ENCODE measurements around the gene TALDO1. TPM values are rescaled to one million over a fixed set of nuclear protein-coding genes. Genes with fewer than 3 reads are reported as not detected.

The TALDO1 gene
- total RNA-seq, 1 experiment from 2014 or later = 137 TPM

- intact Hi-C loops (cut with micrococcal nuclease) = loop anchor here (5.0 kb wide), 1 partner anchor 37 kb away; no protein-coding TSS in a partner anchor
- BruUV-seq (replicated peaks) = no TSS peak
- H3K9me3 Mint-ChIP-seq (ENCODE audit: unreplicated experiment) = no peaks in the 10 kb centered on the region
- no peaks in the 10 kb centered on the region for H3K4me1 Mint-ChIP-seq (ENCODE audit: insufficient read depth, unreplicated experiment)
- no peak overlapping the region for H3K27ac Mint-ChIP-seq (ENCODE audit: low read depth, unreplicated experiment)
- no peak for DNase-seq (ENCODE audit: unreplicated experiment)
- CTCF ChIA-PET = interaction anchor here (1.1 to 1.2 kb wide), 2 partner anchors 23 to 93 kb away, joined by 3 to 5 read pairs; partner anchors contain the start of gene GATD1
- H3K27me3 Mint-ChIP-seq (ENCODE audit: insufficient read depth, unreplicated experiment) = no peaks in the 10 kb centered on the region
- peaks cover 33% of the 10 kb centered on the region for H3K36me3 Mint-ChIP-seq (ENCODE audit: insufficient read depth, unreplicated experiment)
- POLR2A ChIA-PET = interaction anchor here (0.9 to 1.4 kb wide), 3 partner anchors 9 to 20 kb away, joined by 3 to 6 read pairs (median 6); partner anchors contain the start of gene RPLP2
- TF ChIP-seq CTCF (IDR thresholded peaks at IDR 0.05; ENCODE audit: unreplicated experiment) = no peak
- no peak overlapping the region for H3K4me3 Mint-ChIP-seq (ENCODE audit: unreplicated experiment)
These were observed 52.5 kb downstream of the TALDO1 start for GRCh38 chr11:799641-800316.

GRCh38 chr11:800473-800872 lies 53.2 kb downstream of the TALDO1 start:
- no peak overlapping the region for H3K27ac Mint-ChIP-seq (ENCODE audit: low read depth, unreplicated experiment)
- no TSS peak for BruUV-seq (replicated peaks)
- H3K36me3 Mint-ChIP-seq (ENCODE audit: insufficient read depth, unreplicated experiment) = peaks cover 31% of the 10 kb centered on the region
- H3K9me3 Mint-ChIP-seq (ENCODE audit: unreplicated experiment) = no peaks in the 10 kb centered on the region
- H3K4me3 Mint-ChIP-seq (ENCODE audit: unreplicated experiment) = no peak overlapping the region
- H3K27me3 Mint-ChIP-seq (ENCODE audit: insufficient read depth, unreplicated experiment) = no peaks in the 10 kb centered on the region
- no peak for TF ChIP-seq CTCF (IDR thresholded peaks at IDR 0.05; ENCODE audit: unreplicated experiment)
- intact Hi-C loops (cut with micrococcal nuclease) = no loop called here
- H3K4me1 Mint-ChIP-seq (ENCODE audit: insufficient read depth, unreplicated experiment) = no peaks in the 10 kb centered on the region
- DNase-seq (ENCODE audit: unreplicated experiment) = no peak
- ChIA-PET CTCF (no interaction called here), POLR2A (interaction anchor here (0.9 to 1.4 kb wide), 2 partner anchors 9 to 14 kb away, joined by 4 to 6 read pairs; partner anchors contain the start of gene RPLP2)

- POLR2A ChIA-PET = interaction anchor here (0.9 to 1.4 kb wide), 2 partner anchors 8 to 15 kb away, joined by 4 to 6 read pairs; partner anchors contain the start of gene RPLP2
- H3K4me1 Mint-ChIP-seq (ENCODE audit: insufficient read depth, unreplicated experiment) = no peaks in the 10 kb centered on the region
These were observed 54.0 kb downstream of the TALDO1 start for GRCh38 chr11:801097-801780.

More at GRCh38 chr11:801097-801780, 54.0 kb downstream of the TALDO1 start:
- no TSS peak for BruUV-seq (replicated peaks)
- Mint-ChIP-seq H3K4me3 (ENCODE audit: unreplicated experiment) (no peak overlapping the region), H3K36me3 (ENCODE audit: insufficient read depth, unreplicated experiment) (peaks cover 35% of the 10 kb centered on the region), H3K27ac (ENCODE audit: low read depth, unreplicated experiment) (no peak overlapping the region), H3K9me3 (ENCODE audit: unreplicated experiment) (no peaks in the 10 kb centered on the region), H3K27me3 (ENCODE audit: insufficient read depth, unreplicated experiment) (no peaks in the 10 kb centered on the region)
- DNase-seq (ENCODE audit: unreplicated experiment) = no peak
- CTCF ChIA-PET = interaction anchor here (1.1 kb wide), 1 partner anchor 282 kb away, joined by 3 read pairs; no protein-coding TSS in a partner anchor
- intact Hi-C loops (cut with micrococcal nuclease) = no loop called here
- TF ChIP-seq CTCF (IDR thresholded peaks at IDR 0.05; ENCODE audit: unreplicated experiment) = no peak

Measured in MCF 10A (cell line).